ENCODE measurements around the gene ACP2. TPM values are rescaled to one million over a fixed set of nuclear protein-coding genes. Genes with fewer than 3 reads are reported as not detected.
A peak's percentile ranks its signal among the peaks of the same experiment; 100 is the strongest.

The ACP2 gene
- total RNA-seq, 5 donors from 2014 or later (not counting 1 experiment from before 2014, with no cell fraction given), result 16.2 to 26.8 (median 21.9) TPM

DNA sequence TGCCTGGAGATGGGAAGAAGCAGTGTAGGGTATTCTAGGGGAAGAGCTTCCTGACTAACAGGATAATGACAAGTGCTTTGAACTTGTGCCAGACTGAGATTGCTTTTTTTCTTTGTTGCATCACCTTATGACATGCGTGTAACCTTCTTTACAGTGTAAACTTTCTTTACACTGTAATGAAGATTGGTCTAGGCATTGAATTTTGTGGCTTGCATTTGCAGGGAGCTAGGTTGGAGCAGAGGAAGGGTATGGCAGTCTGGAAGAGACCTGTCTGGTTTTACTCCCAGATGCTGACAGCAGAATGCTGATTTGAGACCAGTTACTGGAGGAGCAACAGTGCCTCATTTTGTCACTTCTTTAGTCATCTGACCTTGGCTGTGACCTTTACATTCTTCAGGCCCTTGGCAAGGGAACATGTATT is 28.2 kb downstream of the ACP2 start:
- H3K4me1 ChIP-seq (ENCODE audit: control insufficient read depth in 1 of 2, extremely low read depth in 1 of 2, insufficient read depth in 2 of 2, low read length in 2 of 2), result peaks cover 13 to 16% of the 10 kb centered on the region in 2 experiments
- DNase-seq (no peak), ATAC-seq (replicated peaks in 1 of 4) (no peak)
- Mint-ChIP-seq H3K36me3 (peaks cover 30% of the 10 kb centered on the region), H3K4me3 (no peak overlapping the region), H3K27ac (no peak overlapping the region), H3K9me3 (no peaks in the 10 kb centered on the region), H3K4me1 (peaks cover 32 to 38% (median 37%) of the 10 kb centered on the region in 3 donors), H3K27me3 (no peaks in the 10 kb centered on the region)
- ChIA-PET CTCF (interaction anchor here in 1 of 2 donors (0.7 kb wide), 1 partner anchor 181 kb away, joined by 4 read pairs; no protein-coding TSS in a partner anchor), POLR2A (interaction anchor here (0.6 to 1.0 kb wide), 3 partner anchors 9 to 1269 kb away, joined by 3 to 8 read pairs (median 3); no protein-coding TSS in a partner anchor)
- no peaks in the 10 kb centered on the region for H3K27me3 ChIP-seq (replicated peaks in 1 of 2; ENCODE audit: control insufficient read depth in 2 of 2, extremely low read depth in 1 of 2, insufficient read depth in 2 of 2, low read length in 1 of 2)
- H3K9me3 ChIP-seq, result no peaks in the 10 kb centered on the region
- peaks cover 4 to 28% of the 10 kb centered on the region in 2 donors for H3K36me3 ChIP-seq (ENCODE audit: control insufficient read depth in 2 of 2, extremely low read depth in 1 of 2, insufficient read depth in 1 of 2, low read length in 1 of 2)
- H3K27ac ChIP-seq (ENCODE audit: low read length), result peak overlapping the region; percentile 23
- H3K4me3 ChIP-seq (ENCODE audit: control insufficient read depth in 1 of 2, extremely low read depth in 1 of 2, low read length in 1 of 2), result no peak overlapping the region
- no CpG with 5 or more reads among the region's 1 CpG for WGBS (ENCODE audit: insufficient coverage)

DNA sequence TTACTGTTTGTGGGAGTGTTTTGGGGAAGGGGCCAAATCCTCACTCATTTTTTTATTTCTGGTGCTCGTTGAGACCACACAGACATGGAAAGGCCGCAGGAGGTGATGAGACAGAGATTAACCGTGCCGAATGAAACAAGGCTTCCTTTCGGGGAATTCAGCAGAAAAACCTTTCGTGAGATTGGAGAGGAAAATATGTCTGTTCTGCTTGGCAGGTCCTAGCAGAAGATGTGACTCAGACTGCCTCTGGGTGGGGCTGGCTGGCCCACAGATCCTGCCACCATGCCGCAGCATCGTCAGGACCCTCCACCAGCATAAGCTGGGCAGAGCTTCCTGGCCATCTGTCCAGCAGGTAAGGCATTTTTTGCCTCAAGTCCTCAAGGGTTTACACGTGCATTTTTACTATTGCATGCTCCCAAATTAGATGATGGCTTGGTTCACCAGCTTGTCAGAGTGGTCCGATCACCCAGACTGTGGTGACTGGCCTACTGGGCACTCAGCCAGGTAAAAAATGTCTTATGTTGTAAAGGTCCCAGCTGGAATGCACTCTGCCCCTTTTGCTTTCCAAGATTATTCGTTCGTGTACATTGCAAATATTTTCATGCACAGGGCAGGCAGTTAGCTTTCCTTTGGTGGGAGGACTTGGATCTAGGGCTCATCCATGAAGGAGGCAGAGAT is 32.4 kb downstream of the ACP2 start:
- Histone ChIP-seq H3K27ac (ENCODE audit: low read length) (peak overlapping the region; percentile 87), H3K27me3 (replicated peaks in 1 of 2; ENCODE audit: control insufficient read depth in 2 of 2, extremely low read depth in 1 of 2, insufficient read depth in 2 of 2, low read length in 1 of 2) (no peaks in the 10 kb centered on the region), H3K36me3 (ENCODE audit: control insufficient read depth in 2 of 2, extremely low read depth in 1 of 2, insufficient read depth in 1 of 2, low read length in 1 of 2) (peaks cover 0 to 15% of the 10 kb centered on the region in 2 donors), H3K4me1 (ENCODE audit: control insufficient read depth in 1 of 2, extremely low read depth in 1 of 2, insufficient read depth in 2 of 2, low read length in 2 of 2) (peaks cover 14 to 36% of the 10 kb centered on the region in 2 experiments), H3K4me3 (ENCODE audit: control insufficient read depth in 1 of 2, extremely low read depth in 1 of 2, low read length in 1 of 2) (peak overlapping the region; percentile 62 to 82), H3K9me3 (no peaks in the 10 kb centered on the region)
- Mint-ChIP-seq H3K9me3 (no peaks in the 10 kb centered on the region), H3K27me3 (no peaks in the 10 kb centered on the region), H3K4me1 (peaks cover 42 to 45% (median 43%) of the 10 kb centered on the region in 3 donors), H3K4me3 (peak overlapping the region; percentile 88 to 98 (median 97)), H3K27ac (peak overlapping the region; percentile 98), H3K36me3 (peaks cover 26% of the 10 kb centered on the region)
- DNase-seq (peak in 11 of 35 experiments; percentile 8 to 67 (median 14)), ATAC-seq (replicated peaks in 1 of 4) (peak in 2 of 4 experiments; percentile 18 to 27)
- POLR2A ChIA-PET, result interaction anchor here (1.0 to 2.4 kb wide), 3 partner anchors 17 to 55 kb away, joined by 3 to 10 read pairs (median 3); partner anchors contain the start of gene ACP2 (in 1 of the 2)
- 9% methylated on average over 8 of the region's 12 CpGs for WGBS (ENCODE audit: insufficient coverage)
- CTCF ChIA-PET, result interaction anchor here in 1 of 2 donors (1.4 to 1.7 kb wide), 2 partner anchors 32 to 38 kb away, joined by 6 to 7 read pairs; partner anchors contain the start of gene ACP2

GRCh38 chr11:47215366-47215910 is 33.2 kb downstream of the ACP2 start:
- H3K4me1 ChIP-seq (ENCODE audit: control insufficient read depth in 1 of 2, extremely low read depth in 1 of 2, insufficient read depth in 2 of 2, low read length in 2 of 2), result peaks cover 14 to 36% of the 10 kb centered on the region in 2 experiments
- WGBS (ENCODE audit: insufficient coverage), result 0% methylated on average over 7 of the region's 15 CpGs
- Mint-ChIP-seq H3K36me3 (peaks cover 24% of the 10 kb centered on the region), H3K4me3 (peak overlapping the region; percentile 88 to 98 (median 97)), H3K9me3 (no peaks in the 10 kb centered on the region), H3K4me1 (peaks cover 40 to 44% (median 42%) of the 10 kb centered on the region in 3 donors), H3K27ac (peak overlapping the region; percentile 98), H3K27me3 (no peaks in the 10 kb centered on the region)
- ATAC-seq (replicated peaks in 1 of 4) (peak in 2 of 4 experiments; percentile 46 to 51), DNase-seq (peak in 1 of 35 experiments; percentile 52)
- POLR2A ChIA-PET, result interaction anchor here (0.5 to 2.4 kb wide), 14 partner anchors 14 to 349 kb away, joined by 3 to 10 read pairs (median 4); partner anchors contain the start of gene ACP2 (in 2 of the 2)
- H3K4me3 ChIP-seq (ENCODE audit: control insufficient read depth in 1 of 2, extremely low read depth in 1 of 2, low read length in 1 of 2), result peak overlapping the region; percentile 62 to 82
- H3K27ac ChIP-seq (ENCODE audit: low read length), result peak overlapping the region; percentile 87
- peaks cover 0 to 13% of the 10 kb centered on the region in 2 donors for H3K36me3 ChIP-seq (ENCODE audit: control insufficient read depth in 2 of 2, extremely low read depth in 1 of 2, insufficient read depth in 1 of 2, low read length in 1 of 2)
- no peaks in the 10 kb centered on the region for H3K9me3 ChIP-seq
- H3K27me3 ChIP-seq (replicated peaks in 1 of 2; ENCODE audit: control insufficient read depth in 2 of 2, extremely low read depth in 1 of 2, insufficient read depth in 2 of 2, low read length in 1 of 2), result no peaks in the 10 kb centered on the region
- CTCF ChIA-PET, result interaction anchor here (0.5 to 1.9 kb wide), 13 partner anchors 19 to 1367 kb away, joined by 3 to 11 read pairs (median 4); partner anchors contain the start of gene ACP2 (in 1 of the 2)

GRCh38 chr11:47213950-47214565 is 34.6 kb downstream of the ACP2 start:
- Histone ChIP-seq H3K4me1 (ENCODE audit: control insufficient read depth in 1 of 2, extremely low read depth in 1 of 2, insufficient read depth in 2 of 2, low read length in 2 of 2) (peaks cover 14 to 36% of the 10 kb centered on the region in 2 experiments), H3K9me3 (no peaks in the 10 kb centered on the region), H3K4me3 (ENCODE audit: control insufficient read depth in 1 of 2, extremely low read depth in 1 of 2, low read length in 1 of 2) (peak overlapping the region; percentile 62 to 82), H3K27me3 (replicated peaks in 1 of 2; ENCODE audit: control insufficient read depth in 2 of 2, extremely low read depth in 1 of 2, insufficient read depth in 2 of 2, low read length in 1 of 2) (no peaks in the 10 kb centered on the region), H3K36me3 (ENCODE audit: control insufficient read depth in 2 of 2, extremely low read depth in 1 of 2, insufficient read depth in 1 of 2, low read length in 1 of 2) (peaks cover 0 to 7% of the 10 kb centered on the region in 2 donors), H3K27ac (ENCODE audit: low read length) (peak overlapping the region; percentile 87)
- no peaks in the 10 kb centered on the region for H3K27me3 Mint-ChIP-seq
- H3K4me1 Mint-ChIP-seq, result peaks cover 35 to 38% (median 37%) of the 10 kb centered on the region in 3 donors
- peaks cover 15% of the 10 kb centered on the region for H3K36me3 Mint-ChIP-seq
- H3K27ac Mint-ChIP-seq, result peak overlapping the region; percentile 99 to 100
- peak; percentile 75 to 81 (median 78) for ATAC-seq (replicated peaks in 1 of 4)
- POLR2A ChIA-PET, result interaction anchor here (0.5 to 2.4 kb wide), 10 partner anchors 9 to 355 kb away, joined by 3 to 10 read pairs (median 4); partner anchors contain the start of gene ACP2 (in 1 of the 2)
- no peaks in the 10 kb centered on the region for H3K9me3 Mint-ChIP-seq
- peak overlapping the region; percentile 88 to 98 (median 97) for H3K4me3 Mint-ChIP-seq
- CTCF ChIA-PET, result interaction anchor here (0.6 to 1.9 kb wide), 10 partner anchors 20 to 1087 kb away, joined by 3 to 11 read pairs (median 5); no protein-coding TSS in a partner anchor
- DNase-seq, result peak; percentile 62 to 87 (median 77)
- 13% methylated on average over 14 of the region's 20 CpGs for WGBS (ENCODE audit: insufficient coverage)

- no peak overlapping the region for H3K27ac ChIP-seq (ENCODE audit: low read length)
- no peaks in the 10 kb centered on the region for H3K27me3 ChIP-seq (replicated peaks in 1 of 2; ENCODE audit: control insufficient read depth in 2 of 2, extremely low read depth in 1 of 2, insufficient read depth in 2 of 2, low read length in 1 of 2)
- ChIA-PET POLR2A (no interaction called here), CTCF (no interaction called here)
- no peak for ATAC-seq (replicated peaks in 1 of 4)
- WGBS (ENCODE audit: insufficient coverage), result 100% methylated on average over 8 of the region's 12 CpGs
- no peaks in the 10 kb centered on the region for H3K27me3 Mint-ChIP-seq
- H3K4me3 Mint-ChIP-seq, result no peak overlapping the region
- no peak overlapping the region for H3K27ac Mint-ChIP-seq
- peaks cover 0 to under 1% of the 10 kb centered on the region in 2 donors for H3K36me3 ChIP-seq (ENCODE audit: control insufficient read depth in 2 of 2, extremely low read depth in 1 of 2, insufficient read depth in 1 of 2, low read length in 1 of 2)
- H3K9me3 ChIP-seq, result no peaks in the 10 kb centered on the region
- H3K4me3 ChIP-seq (ENCODE audit: control insufficient read depth in 1 of 2, extremely low read depth in 1 of 2, low read length in 1 of 2), result no peak overlapping the region
- no peak for DNase-seq
- peaks cover 9% of the 10 kb centered on the region for H3K36me3 Mint-ChIP-seq
- no peaks in the 10 kb centered on the region for H3K9me3 Mint-ChIP-seq
- H3K4me1 ChIP-seq (ENCODE audit: control insufficient read depth in 1 of 2, extremely low read depth in 1 of 2, insufficient read depth in 2 of 2, low read length in 2 of 2), result peaks cover 14 to 36% of the 10 kb centered on the region in 2 experiments
- peaks cover 28 to 30% (median 29%) of the 10 kb centered on the region in 3 donors for H3K4me1 Mint-ChIP-seq
These were observed 35.7 kb downstream of the ACP2 start for GRCh38 chr11:47212938-47213337.

GRCh38 chr11:47208628-47209027 is 40.0 kb downstream of the ACP2 start:
- ChIA-PET POLR2A (no interaction called here), CTCF (no interaction called here)
- no peak overlapping the region for H3K4me3 Mint-ChIP-seq
- Histone ChIP-seq H3K9me3 (no peaks in the 10 kb centered on the region), H3K4me1 (ENCODE audit: control insufficient read depth in 1 of 2, extremely low read depth in 1 of 2, insufficient read depth in 2 of 2, low read length in 2 of 2) (peaks cover 0 to 4% of the 10 kb centered on the region in 2 experiments), H3K4me3 (ENCODE audit: control insufficient read depth in 1 of 2, extremely low read depth in 1 of 2, low read length in 1 of 2) (no peak overlapping the region), H3K36me3 (ENCODE audit: control insufficient read depth in 2 of 2, extremely low read depth in 1 of 2, insufficient read depth in 1 of 2, low read length in 1 of 2) (no peaks in the 10 kb centered on the region), H3K27me3 (replicated peaks in 1 of 2; ENCODE audit: control insufficient read depth in 2 of 2, extremely low read depth in 1 of 2, insufficient read depth in 2 of 2, low read length in 1 of 2) (peaks cover 0 to 3% of the 10 kb centered on the region in 2 experiments), H3K27ac (ENCODE audit: low read length) (no peak overlapping the region)
- no peaks in the 10 kb centered on the region for H3K27me3 Mint-ChIP-seq
- H3K27ac Mint-ChIP-seq, result no peak overlapping the region
- no peak for ATAC-seq (replicated peaks in 1 of 4)
- no peaks in the 10 kb centered on the region for H3K9me3 Mint-ChIP-seq
- no peak for DNase-seq
- H3K36me3 Mint-ChIP-seq, result no peaks in the 10 kb centered on the region
- WGBS (ENCODE audit: insufficient coverage), result 100% methylated on average over 4 of the region's 5 CpGs
- peaks cover 0 to 1% (median 0%) of the 10 kb centered on the region in 3 donors for H3K4me1 Mint-ChIP-seq

Data from T-cell (primary cell).